Spleen (tissue), 11 donors: ENCODE measurements around the gene SPATA31C1. TPM values are rescaled to one million over a fixed set of nuclear protein-coding genes. Genes with fewer than 3 reads are reported as not detected.
"Not testable (repeated sequence)": the region's sequence is repeated elsewhere in the genome, so short reads cannot be mapped to it uniquely, and the experiment has no call there.

Experiments used
- DNase-seq: peaks from one replicate; pipeline ENCODE4 v3.0.0-alpha.2; 2020
- H3K27ac ChIP-seq, 8 donors: fragments of 200-600 bp; sonication (generic) in 7 of 8; 1 replicate in 4 of 8; 2 replicates in 4 of 8; pipeline versions ENCODE4 v1.5.0 to v1.8.0; 2016 to 2021; ENCODE audit warnings: inconsistent platforms in 4 of 8, mild to moderate bottlenecking in 4 of 8, moderate library complexity in 1 of 8
- H3K27me3 ChIP-seq, 7 donors: fragments of 200-600 bp; sonication (generic) in 6 of 7; replicated peaks in 1 of 7; 1 replicate in 4 of 7; 2 replicates in 3 of 7; pipeline versions ENCODE4 v1.5.0 to v1.8.0; 2016 to 2021; ENCODE audit warnings: inconsistent platforms in 3 of 7, mild to moderate bottlenecking in 1 of 7
- H3K36me3 ChIP-seq, 6 donors: fragments of 200-600 bp; sonication (generic) in 5 of 6; 1 replicate in 4 of 6; 2 replicates in 2 of 6; pipeline versions ENCODE4 v1.5.0 to v1.8.0; 2016 to 2021; ENCODE audit warnings: inconsistent platforms in 2 of 6
- H3K4me1 ChIP-seq, 6 donors: fragments of 200-600 bp; sonication (generic) in 5 of 6; 1 replicate in 3 of 6; 2 replicates in 3 of 6; pipeline versions ENCODE4 v1.5.0 to v1.8.0; 2016 to 2021; ENCODE audit warnings: inconsistent platforms in 3 of 6
- H3K4me3 ChIP-seq, 8 donors: fragments of 200-600 bp; sonication (generic) in 7 of 8; 1 replicate in 4 of 8; 2 replicates in 4 of 8; pipeline versions ENCODE4 v1.5.0 to v1.8.0; 2016 to 2021; ENCODE audit warnings: inconsistent platforms in 4 of 8, mild to moderate bottlenecking in 4 of 8, moderate library complexity in 2 of 8
- H3K9me3 ChIP-seq, 8 donors: fragments of 200-600 bp; sonication (generic) in 7 of 8; 1 replicate in 4 of 8; 2 replicates in 4 of 8; pipeline versions ENCODE4 v1.5.0 to v1.8.0; 2016 to 2021; ENCODE audit warnings: inconsistent platforms in 4 of 8
- CTCF ChIP-seq, 11 experiments: fragments of 200-600 bp in 7 of 11; fragments of 450-650 bp in 4 of 11; sonication (generic) in 4 of 11; IDR thresholded peaks in 8 of 11; conservative IDR thresholded peaks in 3 of 11; 1 replicate in 7 of 11; 2 replicates in 4 of 11; pipeline versions ENCODE4 v1.4.0 to v1.8.0; 2016 to 2021; ENCODE audit warnings: antibody characterized with exemption in 11 of 11, inconsistent platforms in 4 of 11, mild to moderate bottlenecking in 1 of 11
- POLR2A ChIP-seq, 3 donors: fragments of 450-650 bp; IDR thresholded peaks; one replicate each; pipeline ENCODE4 v1.5.1; 2017; ENCODE audit warnings: antibody characterized with exemption in 3 of 3, mild to moderate bottlenecking in 1 of 3
- POLR2AphosphoS5 ChIP-seq, 3 donors: sonication (generic); formaldehyde crosslinking; IDR thresholded peaks; one replicate each; pipeline ENCODE4 v1.5.1; 2017; ENCODE audit warnings: antibody characterized with exemption in 3 of 3
- WGBS, 5 donors: extraction: QIAGEN DNeasy Blood & Tissue Kit in 3 of 5; methylation state at CpG; one replicate each; pipeline versions ENCODE4 v1.1.5 to v1.1.7; 2013 to 2018; 5-methylcytosine and 5-hydroxymethylcytosine counted together
- intact Hi-C: fragments of 100-400 bp; cut with DNase I; formaldehyde crosslinking; loops from one replicate; pipeline ENCODE4 v1.15.0; 2023; ENCODE audit warnings: low total_unique reads
- polyA plus RNA-seq, 3 donors: library from polyadenylated mRNA; stranded (reverse); fragments of 200-250 nt; gene quantifications; one replicate each; pipeline ENCODE4 v1.2.1, GENCODE V29; 2013
- total RNA-seq, 7 donors: library from RNA; depleted of rRNA in 3 of 7; stranded (reverse); fragments of >200 nt in 3 of 7; fragmentation: NEBNext Ultra II Directional in 4 of 7; extraction: Animal tissue kit (Norgen Biotek cat#: 25700) in 4 of 7; gene quantifications; one replicate each; pipeline versions ENCODE4 v1.1.0 to v1.2.1, GENCODE V29; 2016 to 2021
- donor health status: healthy with polysubstance abuse.
- donor health status: DM: no; HTN: no; CAD: no; lungs with moderate emphysema.
- donor health status: DM: no; HTN: no; CAD: no.
- donor health status: Bipolar disorder and iron deficiency.
- donor health status: healthy.
- donor health status: DM: no; HTN: no; CAD: no.
- donor health status: DM: yes; HTN: yes; CAD: no.

SPATA31C1 gene
- total and polyA plus RNA-seq, 10 donors = not detected

DNA sequence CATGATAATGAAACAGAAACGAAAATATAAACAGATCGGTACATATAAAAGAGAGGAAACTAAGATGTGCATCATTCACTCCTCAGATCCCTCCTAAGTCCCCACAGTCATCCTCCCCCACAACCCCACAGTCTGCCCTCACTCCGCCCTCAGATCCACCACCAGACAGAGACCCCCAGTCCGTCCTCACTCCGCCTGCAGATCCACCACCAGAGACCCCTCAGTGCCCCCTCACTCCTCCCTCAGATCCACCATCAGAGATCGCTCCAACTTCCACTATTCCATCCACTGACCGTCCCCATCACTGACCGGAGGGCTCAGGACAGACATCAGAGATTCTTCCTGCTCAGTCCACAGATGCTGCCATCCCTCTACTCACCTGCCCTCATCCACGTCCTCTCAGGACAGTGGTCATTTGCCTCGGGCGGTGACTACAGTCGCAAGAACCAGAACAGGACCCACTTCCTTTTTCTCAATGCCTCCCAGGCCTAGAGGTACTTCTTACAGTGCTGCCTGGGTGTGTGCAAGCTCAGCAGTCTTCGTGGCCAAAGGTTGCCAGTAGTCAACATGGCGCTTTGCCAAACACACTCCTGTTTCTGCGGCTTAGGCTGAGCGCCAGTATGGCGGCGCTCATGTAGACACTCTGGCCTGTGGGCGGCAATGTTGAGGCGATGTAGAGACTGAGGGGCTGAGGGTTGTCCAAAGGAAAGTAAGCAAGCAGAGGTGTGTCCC lies 8.3 kb upstream of the SPATA31C1 start:
- TF ChIP-seq POLR2A (IDR thresholded peaks at IDR 0.05) = no peak
- TF ChIP-seq CTCF (IDR thresholded peaks at IDR 0.05 in 8 of 11, conservative IDR thresholded peaks at IDR 0.05 in 3 of 11) = no peak
- TF ChIP-seq POLR2AphosphoS5 (IDR thresholded peaks at IDR 0.05) = no peak
- Histone ChIP-seq H3K4me3 (no peak overlapping the region), H3K9me3 (peaks cover 0 to 11% (median 0%) of the 10 kb centered on the region in 8 donors), H3K27ac (no peak overlapping the region), H3K36me3 (no peaks in the 10 kb centered on the region), H3K27me3 (no peaks in the 10 kb centered on the region), H3K4me1 (no peaks in the 10 kb centered on the region)
- 87 to 94% (median 91%) methylated on average over 20 of the region's 20 CpGs for WGBS, 5 donors
- intact Hi-C loops = no loop called here
- no peak for DNase-seq

DNA sequence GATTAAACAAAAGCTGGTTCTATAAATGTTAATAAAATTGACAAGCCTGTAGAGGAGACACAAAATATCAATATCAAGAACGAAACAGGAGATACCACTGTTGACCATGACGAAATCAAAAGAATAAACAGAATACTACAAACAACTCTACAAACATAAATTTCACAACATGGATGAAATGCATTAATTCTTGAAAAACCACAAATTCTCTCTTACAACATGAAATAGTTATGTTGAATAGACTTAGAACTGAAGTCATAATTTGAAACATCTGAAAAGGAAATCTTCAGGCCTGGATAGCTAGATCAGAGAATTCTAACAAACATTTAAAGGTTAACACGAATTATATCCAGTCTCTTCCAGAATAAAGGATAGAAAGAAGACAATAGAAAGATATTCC lies 6.9 kb upstream of the SPATA31C1 start:
- DNase-seq = no peak
- TF ChIP-seq CTCF (IDR thresholded peaks at IDR 0.05 in 8 of 11, conservative IDR thresholded peaks at IDR 0.05 in 3 of 11) (no peak), POLR2A (IDR thresholded peaks at IDR 0.05) (no peak), POLR2AphosphoS5 (IDR thresholded peaks at IDR 0.05) (no peak)
- intact Hi-C loops = no loop called here
- Histone ChIP-seq H3K9me3 (peaks cover 0 to 11% (median 0%) of the 10 kb centered on the region in 8 donors), H3K27ac (no peak overlapping the region), H3K4me3 (no peak overlapping the region), H3K4me1 (no peaks in the 10 kb centered on the region), H3K36me3 (no peaks in the 10 kb centered on the region), H3K27me3 (no peaks in the 10 kb centered on the region)
- WGBS, 5 donors = 71 to 86% (median 75%) methylated on average over 3 of the region's 3 CpGs

GRCh38 chr9:87919013-87919412 lies 1.3 kb downstream of the SPATA31C1 start:
- 26 to 65% (median 41%) methylated on average over 5 to 12 of the region's 13 CpGs for WGBS, 5 donors
- H3K36me3 ChIP-seq, H3K27me3 ChIP-seq, H3K27ac ChIP-seq, H3K4me3 ChIP-seq, DNase-seq, H3K9me3 ChIP-seq, H3K4me1 ChIP-seq, intact Hi-C loops: not testable (repeated sequence)

DNA sequence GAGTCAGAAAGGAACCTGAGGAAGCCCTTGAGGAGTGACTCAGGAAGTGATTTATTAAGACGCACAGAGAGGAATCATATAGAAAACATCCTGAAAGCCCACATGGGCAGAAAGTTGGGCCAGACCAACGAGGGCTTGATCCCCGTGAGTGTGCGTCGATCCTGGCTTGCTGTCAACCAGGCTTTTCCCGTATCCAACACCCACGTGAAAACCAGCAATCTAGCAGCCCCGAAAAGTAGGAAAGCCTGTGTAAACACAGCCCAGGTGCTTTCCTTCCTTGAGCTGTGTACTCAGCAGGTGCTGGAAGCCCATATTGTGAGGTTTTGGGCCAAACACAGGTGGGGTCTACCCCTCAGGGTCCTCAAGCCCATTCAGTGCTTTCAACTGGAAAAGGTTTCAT lies 3.8 kb downstream of the SPATA31C1 start:
- DNase-seq, H3K27me3 ChIP-seq, H3K27ac ChIP-seq, H3K4me3 ChIP-seq, H3K9me3 ChIP-seq, H3K4me1 ChIP-seq, H3K36me3 ChIP-seq, intact Hi-C loops: not testable (repeated sequence)
- 66 to 85% (median 76%) methylated on average over 8 of the region's 8 CpGs for WGBS, 5 donors

DNA sequence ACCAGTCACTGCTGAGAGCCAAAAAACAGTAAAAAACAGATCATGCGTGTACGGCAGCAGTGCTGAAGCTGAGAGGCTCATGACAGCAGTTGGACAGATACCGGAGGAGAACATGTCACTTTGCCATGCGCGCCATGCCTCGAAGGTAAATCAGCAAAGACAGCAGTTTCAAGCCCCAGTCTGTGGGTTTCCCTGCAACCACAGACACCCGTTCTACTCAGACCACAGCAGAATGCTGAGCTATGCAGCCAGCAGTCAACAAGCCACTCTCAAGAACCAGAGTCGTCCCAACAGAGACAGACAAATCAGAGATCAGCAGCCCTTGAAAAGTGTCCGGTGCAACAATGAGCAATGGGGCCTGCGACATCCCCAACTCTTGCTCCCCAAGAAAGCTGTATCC lies 5.2 kb downstream of the SPATA31C1 start:
- H3K27me3 ChIP-seq, H3K27ac ChIP-seq, H3K36me3 ChIP-seq, H3K4me1 ChIP-seq, H3K9me3 ChIP-seq, intact Hi-C loops, DNase-seq, H3K4me3 ChIP-seq: not testable (repeated sequence)
- 25 to 45% (median 40%) methylated on average over 5 to 10 of the region's 10 CpGs; no CpG with 5 or more reads in 1 of the 5 donors for WGBS, 5 donors

DNA sequence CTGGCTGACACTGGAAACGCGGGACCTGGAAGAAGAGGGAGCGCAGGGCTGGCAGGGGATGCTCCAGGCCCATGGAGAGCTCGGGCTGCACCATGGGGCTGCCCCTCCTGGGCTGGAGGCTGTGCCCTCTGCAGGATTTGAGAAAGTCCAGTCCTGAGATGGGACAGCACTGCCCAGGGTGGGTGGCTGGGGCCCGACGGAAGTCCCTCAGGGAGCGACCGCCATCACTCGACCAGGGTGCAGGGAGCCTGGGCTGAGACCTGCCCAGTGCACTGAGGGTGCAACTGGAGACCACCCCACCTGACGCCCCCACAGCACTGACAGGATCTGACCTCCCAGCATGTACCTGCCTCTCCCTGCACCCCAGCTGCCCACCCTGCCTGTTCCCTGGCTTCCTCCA lies 7.1 kb downstream of the SPATA31C1 start:
- DNase-seq, H3K4me3 ChIP-seq, H3K27me3 ChIP-seq, H3K4me1 ChIP-seq, H3K9me3 ChIP-seq, intact Hi-C loops, H3K36me3 ChIP-seq, H3K27ac ChIP-seq: not testable (repeated sequence)
- WGBS, 5 donors = 93 to 97% (median 95%) methylated on average over 6 to 10 of the region's 10 CpGs

GRCh38 chr9:87929152-87929551 lies 11.4 kb downstream of the SPATA31C1 start:
- H3K4me1 ChIP-seq, H3K9me3 ChIP-seq, H3K36me3 ChIP-seq, intact Hi-C loops, H3K27ac ChIP-seq, DNase-seq, H3K27me3 ChIP-seq, H3K4me3 ChIP-seq: not testable (repeated sequence)

GRCh38 chr9:87934444-87934843 lies 16.7 kb downstream of the SPATA31C1 start:
- H3K36me3 ChIP-seq, H3K9me3 ChIP-seq, H3K27me3 ChIP-seq, H3K4me3 ChIP-seq, H3K27ac ChIP-seq, H3K4me1 ChIP-seq, DNase-seq, intact Hi-C loops: not testable (repeated sequence)
- 85 to 93% (median 89%) methylated on average over 1 to 7 of the region's 7 CpGs for WGBS, 5 donors

DNA sequence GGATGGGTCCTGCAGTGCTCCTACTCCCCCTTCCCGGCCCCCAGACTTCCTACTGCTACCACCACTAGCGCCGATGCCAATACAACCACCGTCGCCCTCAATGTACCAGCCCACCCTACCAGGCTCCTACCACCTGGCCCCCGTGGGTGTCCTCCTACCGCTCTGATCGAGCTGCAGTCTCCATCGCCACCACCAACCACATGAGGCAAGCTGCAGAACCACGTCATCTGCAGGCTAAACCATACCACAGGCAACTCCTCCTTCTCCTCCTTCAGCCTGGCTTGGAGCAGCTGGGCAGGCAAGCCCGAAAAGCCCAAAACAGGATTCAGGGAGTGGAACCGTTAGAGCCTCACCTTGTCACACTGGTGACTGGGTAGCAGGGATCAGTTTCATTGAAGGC lies 19.6 kb downstream of the SPATA31C1 start:
- H3K4me1 ChIP-seq, H3K4me3 ChIP-seq, intact Hi-C loops, H3K27me3 ChIP-seq, H3K27ac ChIP-seq, H3K36me3 ChIP-seq, H3K9me3 ChIP-seq, DNase-seq: not testable (repeated sequence)
- 59 to 76% (median 67%) methylated on average over 2 to 12 of the region's 12 CpGs; no CpG with 5 or more reads in 1 of the 5 donors for WGBS, 5 donors
